Glomerular visceral epithelial cell (primary cell): ENCODE measurements around the gene TMEM176B.
A peak's percentile ranks its signal among the peaks of the same experiment; 100 is the strongest.
"Not testable (repeated sequence)": the region's sequence is repeated elsewhere in the genome, so short reads cannot be mapped to it uniquely, and the experiment has no call there.

Experiments
- DNase-seq: peaks from one replicate; pipeline ENCODE4 v3.0.0-alpha.2; 2016; ENCODE audit errors: extremely low spot score

The TMEM176B gene

DNA sequence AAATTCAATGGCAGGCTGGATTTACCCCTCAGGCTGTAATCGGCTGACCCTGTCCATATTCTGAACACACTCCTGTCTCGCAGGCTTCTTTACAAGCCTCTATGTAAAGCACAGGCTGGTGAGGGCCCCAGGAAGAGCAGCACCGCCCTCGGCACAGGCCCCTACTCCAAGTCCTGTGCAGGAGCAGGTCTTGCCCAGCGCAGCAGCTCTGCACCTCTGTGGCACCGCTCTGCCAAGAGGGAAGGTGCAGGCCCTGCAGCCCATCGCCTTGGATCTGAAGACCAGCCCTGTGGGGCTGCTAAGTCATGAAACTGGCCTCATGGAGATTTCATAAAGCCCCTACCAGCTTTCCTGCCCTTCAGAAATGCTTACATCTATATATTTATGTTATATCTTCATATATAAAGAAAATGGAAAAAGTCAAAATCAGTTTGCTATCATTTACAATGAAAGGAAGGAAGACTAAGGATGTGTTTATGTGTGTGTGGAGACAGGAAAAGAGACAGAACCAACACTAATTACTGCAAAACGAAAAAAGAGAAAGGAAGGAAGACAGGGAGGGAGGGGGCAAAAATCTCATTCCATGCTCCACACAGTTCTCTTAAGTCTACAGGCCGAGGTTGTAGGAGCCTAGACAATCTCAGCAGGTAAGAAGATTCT is 9.6 kb downstream of the TMEM176B start:
- no peak for DNase-seq

DNA sequence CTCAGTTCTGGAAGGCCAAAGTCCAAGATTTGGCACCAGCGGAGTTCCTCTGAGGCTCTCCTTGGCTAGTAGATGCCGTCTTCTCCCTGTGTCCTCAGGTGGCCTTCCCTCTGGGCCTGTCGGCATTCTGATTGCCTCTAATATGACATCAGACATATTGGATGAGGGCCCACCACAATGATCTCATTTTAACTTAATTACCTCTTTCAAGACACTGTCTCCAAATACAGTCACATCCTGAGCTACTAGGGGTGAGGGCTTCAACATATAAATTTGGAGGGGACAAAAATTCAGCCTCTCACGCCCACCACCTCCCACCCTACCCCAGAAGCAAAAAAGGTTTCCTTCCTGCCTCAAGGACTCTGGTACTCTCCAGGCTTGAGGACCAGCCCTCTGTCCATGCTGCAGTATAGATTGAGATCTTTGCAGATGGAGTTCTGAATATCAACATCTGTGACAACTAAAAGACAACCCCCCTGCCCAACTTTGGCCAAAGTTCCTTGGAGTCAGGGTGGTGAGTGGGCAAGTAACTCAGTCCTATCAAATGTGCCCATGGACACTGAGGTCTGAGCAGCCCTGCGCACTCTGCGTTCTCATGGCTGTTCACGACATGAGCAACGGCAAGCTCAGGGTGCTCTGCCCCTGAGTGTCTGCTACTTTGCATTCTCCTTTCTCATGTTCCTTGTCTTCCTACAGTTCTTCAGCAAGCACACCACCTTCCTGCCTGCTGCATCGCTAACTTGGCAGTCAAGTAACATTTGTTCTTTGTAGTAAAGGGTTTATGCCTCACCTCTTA is 11.5 kb downstream of the TMEM176B start:
- no peak for DNase-seq

DNA sequence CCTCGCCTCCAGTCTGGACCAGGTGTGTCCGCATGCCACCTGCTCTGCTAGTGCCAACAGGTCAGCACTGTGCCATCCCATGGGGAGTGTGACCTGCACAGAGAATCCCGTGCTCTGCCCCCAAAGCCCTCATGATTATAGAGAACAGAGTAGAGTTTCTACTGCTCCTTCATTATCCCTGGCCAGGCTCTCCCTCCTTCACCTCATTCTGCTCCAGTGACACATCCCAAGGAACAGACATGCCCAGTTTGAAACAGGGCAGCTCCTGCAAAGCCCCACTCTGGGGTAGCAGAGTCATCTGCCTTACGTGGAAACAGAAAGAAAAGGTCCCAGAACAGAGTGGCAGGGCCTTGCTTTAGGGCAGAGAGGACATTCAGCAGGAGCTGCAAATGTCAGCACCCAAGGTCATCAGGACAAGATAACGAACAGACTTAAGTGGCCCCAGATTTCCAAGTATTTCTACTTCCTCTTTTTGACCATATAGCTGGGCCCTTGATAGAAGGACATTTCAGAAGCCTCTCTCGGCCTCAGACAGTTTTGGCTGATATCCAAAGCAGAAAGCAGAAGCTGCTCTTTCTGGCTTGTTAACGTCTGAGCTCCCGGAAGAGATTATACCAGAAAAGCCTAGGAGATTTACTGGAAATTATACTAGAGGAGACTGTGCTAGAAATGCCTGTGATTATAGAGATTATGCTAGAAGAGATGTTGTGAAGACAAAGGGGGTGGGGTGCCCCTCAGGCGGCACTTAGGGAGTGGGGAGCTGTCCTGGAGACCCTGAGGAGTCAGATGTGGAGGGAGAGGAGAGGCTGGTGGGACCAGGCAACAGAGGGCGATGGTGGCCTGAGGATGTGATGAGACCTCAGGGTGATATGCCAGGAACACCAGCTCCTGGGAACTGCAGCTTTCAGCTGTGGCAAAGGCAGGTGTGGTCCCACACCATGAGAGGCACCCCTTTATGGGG is 12.6 kb downstream of the TMEM176B start:
- no peak for DNase-seq

DNA sequence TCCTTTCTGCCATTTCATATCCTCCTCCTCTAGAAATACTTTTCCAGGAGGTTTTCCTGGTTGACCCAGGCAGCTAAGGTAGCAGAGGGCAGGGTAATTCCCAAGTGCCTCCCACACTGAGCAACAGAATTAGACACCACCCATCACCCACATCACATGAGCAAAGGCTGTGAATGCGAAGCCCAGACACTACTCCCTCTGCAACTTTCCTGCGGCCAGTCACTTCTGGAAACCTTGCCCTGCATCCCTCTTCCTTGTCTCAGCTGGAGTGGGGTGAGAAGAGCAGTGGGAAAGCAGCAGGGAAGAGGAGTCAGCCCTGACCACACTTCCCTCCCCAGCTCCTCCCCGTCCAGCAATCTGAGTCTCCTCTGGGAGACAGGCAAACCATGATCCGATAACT is 15.2 kb downstream of the TMEM176B start:
- DNase-seq: no peak

DNA sequence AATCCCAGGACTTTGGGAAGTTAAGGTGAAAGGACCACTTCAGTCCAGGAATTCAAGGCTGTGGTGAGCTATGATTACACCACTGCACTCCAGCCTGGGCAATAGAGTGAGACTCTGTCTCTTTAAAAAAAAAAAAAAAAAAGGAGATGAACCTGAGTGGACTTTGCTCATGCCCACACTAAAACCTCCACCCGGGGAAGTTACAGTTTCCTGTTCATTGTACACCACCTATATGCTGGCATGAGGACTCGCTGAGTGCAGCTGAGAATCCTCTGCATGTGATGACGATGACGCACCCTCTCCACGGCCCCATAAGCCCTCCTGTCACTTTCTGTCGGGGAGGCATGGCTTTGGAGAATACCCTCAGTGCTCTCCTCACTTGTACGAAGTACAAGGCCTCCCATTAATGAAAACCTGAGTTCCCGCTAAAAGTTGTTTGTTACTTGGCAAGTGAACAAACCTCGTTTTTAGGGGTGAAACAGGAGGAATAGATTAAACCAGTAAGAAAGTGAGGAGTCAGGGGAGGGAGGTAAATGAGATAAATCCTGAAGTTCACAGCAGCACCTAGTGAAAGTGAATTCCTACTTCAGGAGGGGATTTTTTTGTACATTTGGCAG is 15.9 kb downstream of the TMEM176B start:
- DNase-seq: no peak

DNA sequence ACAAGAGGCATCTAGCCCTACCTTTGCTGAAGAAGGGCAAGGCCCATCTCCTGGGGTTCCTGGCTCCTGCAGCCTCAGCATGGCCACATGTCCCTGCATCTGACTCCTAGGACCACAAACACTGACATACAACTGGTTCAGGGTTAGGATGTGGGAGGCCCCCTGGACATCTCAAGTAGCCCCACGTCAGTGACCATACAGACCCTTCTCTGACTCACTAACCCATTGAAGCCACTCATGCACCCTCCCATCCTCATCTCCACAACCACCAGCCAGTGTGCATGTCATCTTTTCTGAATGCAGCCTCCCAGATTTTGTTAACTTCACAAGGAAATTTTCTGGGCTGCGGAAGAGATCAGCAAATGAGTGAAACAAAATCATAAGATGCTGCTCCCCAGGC is 18.2 kb downstream of the TMEM176B start:
- DNase-seq: no peak

DNA sequence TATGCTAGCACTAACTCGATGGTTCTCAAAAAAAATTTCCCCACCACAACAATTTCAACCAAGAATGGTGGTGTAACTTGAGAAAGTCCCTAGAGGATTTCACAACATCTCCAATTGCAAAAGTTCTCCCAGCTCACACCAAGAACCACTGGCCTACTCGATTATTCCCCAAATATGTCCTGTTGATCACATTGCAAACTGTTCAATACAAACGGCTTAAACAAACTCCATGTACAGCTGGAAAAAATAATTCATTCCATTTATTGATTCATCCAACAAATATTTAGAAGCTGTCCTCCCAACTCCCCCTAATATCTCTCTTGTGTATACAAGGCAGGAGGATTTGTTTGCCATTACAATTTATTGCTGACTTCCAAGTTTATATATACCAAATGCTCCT is 19.1 kb downstream of the TMEM176B start:
- no peak for DNase-seq

DNA sequence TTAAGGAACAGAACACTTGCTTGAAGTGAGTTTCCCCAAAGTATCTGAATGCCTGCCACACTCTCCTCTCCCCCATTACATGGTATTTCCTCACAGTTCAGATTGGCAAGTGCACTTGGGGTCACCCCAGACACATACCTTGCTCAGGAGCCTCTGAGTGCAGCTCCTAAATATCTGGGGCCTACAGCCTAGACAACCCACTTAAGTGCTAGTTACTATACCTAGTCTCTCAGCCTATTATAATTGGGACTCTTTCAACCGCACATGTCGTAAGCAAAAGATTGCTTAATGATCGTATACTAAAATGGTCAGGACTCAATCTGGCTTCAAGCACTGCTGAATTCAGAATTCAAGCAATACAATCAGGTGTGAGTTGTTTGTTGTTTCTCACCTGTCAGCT is 19.9 kb downstream of the TMEM176B start:
- no peak for DNase-seq

DNA sequence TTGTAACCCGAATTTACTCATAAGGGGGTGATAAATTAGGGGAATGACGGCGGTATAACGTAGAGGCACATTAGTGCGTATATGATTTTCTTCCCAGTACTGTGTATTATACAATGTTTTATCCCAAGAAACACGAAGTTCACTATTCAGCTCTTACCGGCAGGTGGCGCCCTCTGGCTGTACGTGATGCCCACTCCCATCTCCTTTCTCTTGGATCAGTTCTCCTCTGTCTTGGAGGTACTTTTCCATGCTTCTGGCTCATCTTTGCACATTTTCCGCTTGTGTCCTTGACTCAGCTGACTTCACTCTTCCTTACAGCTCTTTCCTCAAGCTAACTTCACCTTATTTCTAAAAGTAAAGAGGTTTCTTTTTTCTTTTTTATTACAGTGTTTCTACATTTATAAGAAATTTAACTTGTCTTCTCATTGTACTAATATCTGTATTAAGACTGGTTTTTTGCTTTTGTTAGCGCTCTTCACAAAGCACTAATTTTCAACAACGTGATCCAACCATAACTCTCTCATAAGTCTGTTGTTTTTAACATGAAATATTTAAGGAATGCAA is 21.3 kb downstream of the TMEM176B start:
- peak; percentile 60 for DNase-seq

DNA sequence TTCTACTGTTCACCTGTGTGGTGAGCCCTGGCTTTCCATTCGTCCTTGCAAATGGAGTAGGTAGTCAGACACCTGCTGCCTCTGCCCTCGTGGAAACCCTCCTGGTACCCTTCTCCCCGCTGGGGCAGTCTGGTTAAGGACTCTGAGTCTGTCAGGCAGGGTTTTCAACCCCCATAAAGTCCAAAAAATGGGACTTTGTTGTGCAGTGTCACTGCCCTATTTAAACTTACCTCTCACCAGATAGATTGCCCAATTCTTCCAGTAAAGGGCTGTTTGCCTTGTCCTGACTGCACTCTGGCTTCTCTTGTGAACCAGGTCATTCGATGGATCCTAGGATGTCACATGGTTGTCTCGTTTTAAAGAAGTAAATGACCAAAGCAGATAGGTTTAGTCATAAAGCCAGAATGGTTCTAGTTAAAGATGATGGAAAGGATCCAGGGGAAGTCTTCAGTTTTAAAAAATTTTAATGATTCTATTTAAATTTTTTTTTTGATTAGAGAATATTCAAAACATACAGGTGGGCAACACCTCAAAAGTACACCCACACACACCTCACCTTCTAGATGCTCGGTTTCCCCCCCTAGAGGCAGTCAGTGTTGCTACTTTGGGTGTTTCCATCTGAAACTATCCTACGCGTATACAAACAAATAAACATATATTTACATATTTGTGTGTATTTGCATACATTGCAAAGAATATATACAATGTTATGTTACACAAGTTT is 22.0 kb downstream of the TMEM176B start:
- DNase-seq: no peak

DNA sequence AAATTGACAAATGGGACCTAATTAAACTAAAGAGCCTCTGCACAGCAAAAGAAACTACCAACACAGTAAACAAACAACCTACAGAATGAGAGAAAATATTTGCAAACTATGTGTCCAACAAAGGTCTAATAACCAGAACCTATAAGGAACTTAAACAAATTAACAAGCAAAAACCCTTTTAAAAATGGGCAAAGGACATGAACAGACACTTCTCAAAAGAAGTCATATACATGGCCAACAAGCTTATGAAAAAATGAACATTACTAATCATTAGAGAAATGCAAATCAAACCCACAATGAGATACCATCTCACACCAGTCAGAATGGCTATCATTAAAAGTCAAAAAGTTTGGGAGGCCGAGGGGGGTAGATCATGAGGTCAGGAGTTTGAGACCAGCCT is 26.0 kb downstream of the TMEM176B start:
- DNase-seq: not testable (repeated sequence)

DNA sequence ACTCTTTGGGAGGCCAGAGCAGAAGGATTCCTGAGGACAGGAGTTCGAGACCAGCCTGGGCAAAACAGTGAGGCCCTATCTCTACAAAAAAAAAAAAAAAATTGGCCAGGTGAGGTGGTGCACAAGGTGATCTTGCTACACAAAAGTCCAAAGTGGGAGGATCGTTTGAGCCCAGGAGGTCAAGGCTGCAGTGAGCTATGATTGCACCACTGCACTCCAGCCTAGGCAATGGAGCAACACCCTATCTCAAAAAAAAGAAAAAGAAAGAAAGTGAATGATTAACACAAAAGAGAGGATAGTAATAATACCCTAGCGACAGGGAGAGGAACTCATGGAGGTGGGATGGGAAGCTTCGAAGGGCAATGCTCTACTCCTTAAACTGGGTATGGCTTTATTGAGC is 30.4 kb downstream of the TMEM176B start:
- no peak for DNase-seq

DNA sequence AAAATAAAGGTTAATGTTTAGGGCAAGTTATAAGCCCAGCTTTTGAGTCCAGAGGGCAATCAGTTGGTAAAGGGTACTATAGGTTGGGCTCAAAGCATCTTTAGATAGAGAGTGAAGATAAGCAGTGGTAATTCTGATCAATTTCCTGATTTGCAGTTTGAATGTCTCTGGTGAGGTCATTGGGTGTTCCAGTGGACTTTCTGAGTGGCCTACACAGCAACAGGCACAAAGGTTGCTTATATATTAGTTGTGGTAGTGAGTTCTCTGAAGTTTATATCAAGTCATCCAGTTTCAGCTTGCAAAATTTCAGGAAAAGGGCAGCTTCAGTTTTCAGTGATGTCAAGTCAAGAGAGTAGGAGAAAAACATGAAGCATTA is 33.8 kb downstream of the TMEM176B start:
- DNase-seq: no peak

DNA sequence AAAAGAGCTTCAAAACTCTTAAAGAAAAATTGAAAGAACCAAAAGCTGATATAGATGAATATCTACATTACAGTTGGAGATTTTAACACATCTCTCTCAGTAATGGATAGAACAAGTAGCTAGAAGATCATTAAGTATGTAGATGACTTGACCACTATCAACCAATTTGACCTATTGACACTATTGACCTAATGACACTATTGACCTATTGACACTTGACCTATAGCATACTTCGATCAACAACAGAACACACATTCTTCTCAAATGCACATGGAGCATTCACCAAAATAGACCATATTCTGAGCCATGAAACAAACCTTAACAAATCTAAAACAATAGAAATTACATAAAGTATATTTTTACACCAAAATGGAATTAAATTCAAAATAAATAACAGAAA is 40.7 kb downstream of the TMEM176B start:
- DNase-seq: no peak

DNA sequence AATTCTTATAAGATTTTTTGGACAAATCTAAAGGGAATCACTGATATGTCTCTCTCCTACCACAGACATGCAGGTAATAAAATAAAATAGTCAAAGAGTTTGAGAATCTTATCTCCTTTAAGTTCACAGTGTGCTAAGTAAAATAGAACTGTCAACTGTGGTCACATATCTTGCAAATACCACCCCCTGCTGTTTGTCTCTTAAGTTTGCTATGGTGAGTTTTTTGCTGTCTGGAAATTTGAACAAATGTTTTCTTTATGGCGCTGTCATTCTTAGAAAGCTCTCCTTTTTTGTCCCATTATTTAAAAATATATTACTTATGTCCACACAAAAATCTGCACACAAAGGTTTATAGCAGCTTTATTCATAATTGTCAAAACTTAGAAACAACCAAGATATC is 43.3 kb downstream of the TMEM176B start:
- DNase-seq: no peak

DNA sequence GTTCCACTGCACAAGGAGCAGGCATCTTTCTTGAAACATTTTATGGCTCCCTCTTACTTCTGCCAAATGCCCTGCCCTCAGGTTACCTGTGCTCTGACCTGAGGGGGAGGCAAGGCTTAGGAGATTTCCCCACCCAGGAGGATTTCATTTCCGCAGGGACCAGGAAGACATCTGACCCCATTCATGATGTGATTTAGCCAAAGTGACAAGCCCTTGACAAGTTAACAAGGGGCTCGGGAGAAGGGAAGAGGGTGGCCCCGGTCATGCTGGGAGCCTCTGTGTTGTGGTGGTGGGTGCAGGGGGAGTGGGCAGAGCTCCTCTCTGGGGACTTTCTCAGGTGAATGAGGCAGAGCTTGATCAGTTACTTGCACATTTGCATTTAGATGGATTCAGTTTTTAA is 44.0 kb downstream of the TMEM176B start:
- DNase-seq: no peak

DNA sequence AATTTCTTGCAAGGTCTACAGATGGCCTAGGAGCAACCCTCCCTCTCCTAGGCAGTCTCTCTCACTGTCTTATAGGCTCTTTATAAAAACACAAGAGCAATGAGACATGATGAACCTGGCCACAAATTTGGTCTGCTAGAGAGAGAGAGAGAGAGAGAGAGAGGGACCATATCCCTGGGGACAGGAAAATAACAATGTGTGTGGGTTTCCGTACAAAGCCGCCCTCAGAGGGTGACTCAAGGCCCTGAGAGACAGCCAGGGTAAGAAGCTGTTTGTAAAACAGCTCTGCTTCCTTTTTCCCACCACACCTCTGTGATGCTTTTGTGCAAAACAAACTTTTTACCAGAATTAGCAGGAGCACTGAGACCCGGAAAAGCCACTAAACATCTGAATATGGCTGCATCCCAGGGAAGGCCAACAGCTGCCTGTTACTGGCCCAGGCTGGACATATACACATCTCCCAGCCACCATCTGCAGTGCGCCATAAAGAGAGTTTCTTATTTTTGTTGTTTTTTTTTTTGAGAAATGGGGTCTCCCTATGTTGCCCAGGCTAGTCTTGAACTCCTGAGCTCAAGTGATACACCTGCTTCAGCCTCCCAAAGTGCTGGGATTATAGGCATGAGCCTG is 44.6 kb downstream of the TMEM176B start:
- DNase-seq: no peak

DNA sequence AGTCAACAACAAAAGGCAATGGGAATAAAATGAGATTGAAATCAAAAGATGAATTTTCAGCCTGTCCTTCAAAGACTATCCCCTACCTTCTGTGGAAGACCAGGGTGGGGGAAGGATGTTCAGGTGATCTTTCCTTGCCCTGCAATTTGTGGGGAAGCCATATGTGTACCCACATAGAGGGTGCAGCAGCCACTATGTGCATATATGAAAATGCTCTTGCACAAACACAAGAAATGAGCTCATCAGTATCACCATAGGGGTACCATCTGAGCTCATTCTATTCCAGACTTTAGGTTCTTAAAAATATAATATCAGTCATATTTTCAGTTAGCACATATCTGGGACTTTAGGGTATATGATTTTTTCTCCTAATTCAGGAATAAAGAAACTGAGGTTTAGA is 45.2 kb downstream of the TMEM176B start:
- no peak for DNase-seq

DNA sequence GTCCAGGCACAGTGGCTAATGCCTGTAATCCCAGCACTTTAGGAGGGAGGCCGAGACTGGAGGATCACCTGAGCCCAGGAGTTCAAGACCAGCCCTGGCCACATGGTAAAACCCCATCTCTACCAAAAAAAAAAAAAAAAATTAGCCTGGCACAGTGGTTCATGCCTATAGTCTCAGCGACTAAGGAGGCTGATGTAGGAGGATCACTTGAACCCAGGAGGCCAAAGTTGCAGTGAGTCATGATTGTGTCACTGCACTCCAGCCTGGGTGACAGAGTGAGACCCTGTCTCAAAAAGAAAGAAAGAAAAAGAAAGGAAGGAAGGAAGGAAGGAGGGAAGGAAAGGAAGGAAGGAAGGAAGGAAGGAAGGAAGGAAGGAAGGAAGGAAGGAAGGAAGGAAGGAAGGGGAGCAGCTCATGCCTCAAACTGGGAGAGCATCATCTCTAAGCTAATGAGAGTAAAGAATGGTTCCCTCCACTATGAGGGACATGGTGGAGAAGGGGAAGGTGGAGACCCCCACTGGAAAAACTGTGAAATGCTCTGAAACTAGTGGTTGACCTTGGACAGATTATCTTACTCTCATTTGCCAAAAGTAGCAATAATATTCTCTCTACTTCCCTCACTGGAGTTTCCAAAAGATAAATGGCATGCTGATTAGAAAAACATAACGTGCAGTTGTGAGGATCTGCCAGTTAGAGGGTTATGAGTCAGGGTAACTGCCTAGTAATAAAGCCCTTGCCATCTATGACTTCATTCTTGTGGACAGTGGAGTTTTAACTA is 46.1 kb downstream of the TMEM176B start:
- peak; percentile 8 for DNase-seq

DNA sequence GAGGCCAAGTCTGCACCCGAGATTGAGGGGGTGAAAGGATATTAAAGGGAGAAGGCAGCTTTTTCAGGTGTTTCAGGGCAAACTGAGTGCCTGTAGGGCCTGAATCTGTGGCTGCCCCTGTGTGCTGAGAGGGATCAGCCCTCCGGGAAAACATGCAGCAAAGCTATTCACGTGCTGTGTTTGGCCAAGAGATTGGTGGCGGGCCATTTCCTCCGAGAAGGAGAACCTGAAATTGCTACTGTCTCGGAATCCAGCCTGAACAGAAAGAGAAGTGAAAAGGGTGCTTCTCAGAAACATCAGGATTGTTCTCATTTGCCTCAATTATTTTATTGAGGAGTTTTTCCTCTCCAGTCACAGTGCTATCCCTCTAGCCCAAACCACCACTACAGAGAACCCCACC is 46.9 kb downstream of the TMEM176B start:
- DNase-seq: no peak
